IMR-90 (cell line): ENCODE results near the gene ADRA2A. TPM values are rescaled to one million over a fixed set of nuclear protein-coding genes. Genes with fewer than 3 reads are reported as not detected.

Source experiments
- ATAC-seq: fragments of 200-7000 bp; cut with Tn5 transposase; 2 replicates; pipeline ENCODE4 v1.9.1; 2020; ENCODE audit warnings: low read depth, mild to moderate bottlenecking, moderate library complexity
- BruUV-seq: library from RNA; stranded (reverse); fragments of 400-500 nt; replicated peaks from 2 replicates; lab custom pipeline; 2021; lab: Mats Ljungman, UMichigan
- CTCF ChIA-PET: fragments of 300-600 bp; formaldehyde crosslinking; extraction: SDS; loops from one replicate; lab custom pipeline; 2021; ENCODE audit warnings: antibody characterized with exemption; lab: Yijun Ruan, JAX
- POLR2A ChIA-PET: fragments of 300-600 bp; sonication (Branson Sonifier 250); formaldehyde crosslinking; loops from one replicate; lab custom pipeline; 2022; ENCODE audit warnings: antibody characterized with exemption; ENCODE audit not compliant: unreplicated experiment; lab: Charles Lee
- DNase-seq: peaks from one replicate; pipeline ENCODE4 v3.0.0; 2013
- H2AFZ ChIP-seq: replicated peaks from 2 replicates; pipeline ENCODE3; 2013; ENCODE audit warnings: low read length, mild to moderate bottlenecking; ENCODE audit not compliant: poor library complexity
- H2AK5ac ChIP-seq: 2 replicates; pipeline ENCODE4 v1.6.1; 2013; ENCODE audit warnings: low read depth, low read length, inconsistent platforms
- H2AK9ac ChIP-seq: replicated peaks from 2 replicates; pipeline ENCODE3; 2013; ENCODE audit warnings: mild to moderate bottlenecking, low read depth, low read length, moderate library complexity; ENCODE audit not compliant: poor library complexity
- H2BK120ac ChIP-seq: 2 replicates; pipeline ENCODE4 v1.6.1; 2013; ENCODE audit warnings: low read depth, low read length, inconsistent platforms
- H2BK15ac ChIP-seq: 3 replicates; pipeline ENCODE4 v1.6.1; 2013; ENCODE audit warnings: low read depth, low read length, inconsistent platforms
- H2BK20ac ChIP-seq: 2 replicates; pipeline ENCODE4 v1.6.1; 2013; ENCODE audit warnings: low read depth, mild to moderate bottlenecking, inconsistent platforms, low read length, moderate library complexity
- H2BK5ac ChIP-seq: 2 replicates; pipeline ENCODE4 v1.6.1; 2013; ENCODE audit warnings: mild to moderate bottlenecking, low read depth, low read length, inconsistent platforms; ENCODE audit not compliant: poor library complexity, severe bottlenecking
- H3K14ac ChIP-seq: replicated peaks from 2 replicates; pipeline ENCODE4 v1.6.1; 2013; ENCODE audit warnings: low read depth, low read length, inconsistent platforms
- H3K18ac ChIP-seq: 2 replicates; pipeline ENCODE4 v1.6.1; 2013; ENCODE audit warnings: low read depth, low read length, control low read depth
- H3K23ac ChIP-seq: 2 replicates; pipeline ENCODE4 v1.6.1; 2013; ENCODE audit warnings: low read depth, low read length, inconsistent platforms
- H3K27ac ChIP-seq: 2 replicates; pipeline ENCODE4 v1.5.1; 2013; ENCODE audit warnings: mild to moderate bottlenecking, control low read depth, low read length; ENCODE audit not compliant: insufficient read depth
- H3K27me3 ChIP-seq: 2 replicates; pipeline ENCODE4 v1.6.1; 2013; ENCODE audit warnings: low read length; ENCODE audit not compliant: control insufficient read depth, insufficient read depth
- H3K36me3 ChIP-seq: 2 replicates; pipeline ENCODE4 v1.6.1; 2013; ENCODE audit warnings: low read length, mixed read lengths; ENCODE audit not compliant: control insufficient read depth, insufficient read depth
- H3K4ac ChIP-seq: 2 replicates; pipeline ENCODE4 v1.6.1; 2013; ENCODE audit warnings: low read depth, low read length, inconsistent platforms
- H3K4me1 ChIP-seq: 2 replicates; pipeline ENCODE4 v1.6.1; 2013; ENCODE audit warnings: low read length, mixed read lengths; ENCODE audit not compliant: control insufficient read depth, insufficient read depth
- H3K4me2 ChIP-seq: 2 replicates; pipeline ENCODE4 v1.6.1; 2013; ENCODE audit warnings: low read depth, mild to moderate bottlenecking, control low read depth, low read length, moderate library complexity
- H3K4me3 ChIP-seq: 2 replicates; pipeline ENCODE4 v1.5.1; 2013; ENCODE audit warnings: low read depth, mild to moderate bottlenecking, control low read depth, low read length, moderate library complexity; ENCODE audit not compliant: insufficient read depth
- H3K56ac ChIP-seq: 2 replicates; pipeline ENCODE4 v1.6.1; 2013; ENCODE audit warnings: low read length, inconsistent platforms; ENCODE audit not compliant: insufficient read depth; ENCODE audit errors: extremely low read depth
- H3K79me1 ChIP-seq, 2 experiments: 2 replicates each; pipeline ENCODE4 v1.6.1; 2013; ENCODE audit warnings: low read length in 2 of 2, inconsistent platforms in 1 of 2, low read depth in 1 of 2
- H3K9ac ChIP-seq: 2 replicates; pipeline ENCODE4 v1.6.1; 2013; ENCODE audit warnings: low read depth, low read length, control low read depth
- H3K9me1 ChIP-seq: 2 replicates; pipeline ENCODE4 v1.6.1; 2013; ENCODE audit warnings: low read length, inconsistent platforms; ENCODE audit not compliant: insufficient read depth
- H3K9me3 ChIP-seq: 2 replicates; pipeline ENCODE4 v1.6.1; 2013; ENCODE audit warnings: low read length; ENCODE audit not compliant: control insufficient read depth, insufficient read depth
- H4K20me1 ChIP-seq: 2 replicates; pipeline ENCODE4 v1.6.1; 2013; ENCODE audit warnings: low read length, inconsistent platforms; ENCODE audit not compliant: insufficient read depth
- H4K5ac ChIP-seq: 2 replicates; pipeline ENCODE4 v1.6.1; 2013; ENCODE audit warnings: mild to moderate bottlenecking, low read depth, low read length, control low read depth
- H4K8ac ChIP-seq, 2 experiments: 2 replicates each; pipeline ENCODE4 v1.6.1; 2013; ENCODE audit warnings: low read depth in 2 of 2, low read length in 2 of 2, control low read depth in 1 of 2, inconsistent platforms in 1 of 2
- H4K91ac ChIP-seq: 2 replicates; pipeline ENCODE4 v1.6.1; 2013; ENCODE audit warnings: low read depth, low read length, inconsistent platforms; ENCODE audit not compliant: insufficient read depth
- CEBPB ChIP-seq: IDR thresholded peaks from 2 replicates; pipeline ENCODE4 v1.6.1; 2012; ENCODE audit warnings: low read depth, low read length, improper control_type of control experiment
- SMC3 ChIP-seq: fragments of 150-350 bp; IDR thresholded peaks from 2 replicates; pipeline ENCODE4 v1.6.1; 2016; ENCODE audit warnings: low read depth, mild to moderate bottlenecking, antibody characterized with exemption, low read length, moderate library complexity
- WGBS, 2 experiments: methylation state at CpG; one replicate each; pipeline versions ENCODE4 v1.1.5 to v1.1.7; 2013; ENCODE audit warnings: missing lambda C conversion rate in 2 of 2; ENCODE audit not compliant: insufficient read length in 1 of 2; ENCODE audit errors: extremely low coverage in 2 of 2; 5-methylcytosine and 5-hydroxymethylcytosine counted together
- dilution Hi-C: fragments of 300-500 bp; cut with HindIII; formaldehyde crosslinking; loops from one replicate; pipeline ENCODE4 v1.14.3; 2018; ENCODE audit warnings: low sequenced_read_pairs; ENCODE audit not compliant: unreplicated experiment
- in situ Hi-C: fragments of 300-500 bp; cut with MboI; formaldehyde crosslinking; loops from 3 replicates; pipeline ENCODE4 v1.14.3; 2019; ENCODE audit warnings: low sequenced_read_pairs, inconsistent platforms, mixed read lengths
- intact Hi-C: fragments of 100-400 bp; cut with micrococcal nuclease; formaldehyde crosslinking; loops from 2 replicates; pipeline ENCODE4 v1.10.0; 2022
- polyA plus RNA-seq, 3 experiments: library from polyadenylated mRNA; depleted of rRNA; stranded (reverse); fragments of >200 nt; gene quantifications; 2 replicates each; pipeline ENCODE4 v1.2.3, GENCODE V29; 2012; ENCODE audit warnings: low replicate concordance in 1 of 3
- total RNA-seq: library from RNA; depleted of rRNA; stranded (reverse); fragments of >200 nt; gene quantifications from 2 replicates; pipeline ENCODE4 v1.2.3, GENCODE V29; 2012

Gene ADRA2A
- total and polyA plus RNA-seq, 2 of the 4 experiments (the other 2 are of a cell fraction): not detected

DNA sequence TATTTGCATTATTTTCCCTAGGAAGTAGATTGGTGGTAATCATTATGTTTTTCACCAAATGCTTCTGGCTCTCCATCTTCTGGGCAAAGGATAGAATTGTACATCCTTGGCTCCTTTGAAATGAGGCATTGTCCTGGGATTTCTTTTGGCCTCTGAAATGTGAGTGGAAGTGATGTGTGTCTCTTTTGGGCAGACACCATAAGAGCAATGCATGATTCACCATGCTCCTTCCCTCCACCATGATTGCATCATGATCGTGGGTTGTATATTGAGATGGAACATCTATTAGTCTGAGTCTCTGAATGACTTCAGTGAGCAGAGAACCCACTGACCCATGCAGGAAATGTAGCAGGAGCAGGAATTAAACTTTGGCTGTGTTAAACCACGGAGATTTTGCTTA lies 49.2 kb downstream of the ADRA2A start:
- ChIA-PET POLR2A (no interaction called here), CTCF (no interaction called here)
- Histone ChIP-seq H2BK5ac (no peak overlapping the region), H3K4ac (no peak overlapping the region), H4K5ac (no peak overlapping the region), H3K27me3 (no peaks in the 10 kb centered on the region), H3K23ac (no peak overlapping the region), H3K4me1 (no peaks in the 10 kb centered on the region), H2AK9ac (no peak overlapping the region), H3K4me3 (no peak overlapping the region), H2AFZ (no peak overlapping the region), H2BK120ac (no peak overlapping the region), H4K91ac (no peak overlapping the region), H3K36me3 (no peaks in the 10 kb centered on the region), H3K9me3 (no peaks in the 10 kb centered on the region), H3K14ac (no peak overlapping the region), H3K79me1 (no peaks in the 10 kb centered on the region), H4K20me1 (no peaks in the 10 kb centered on the region), H3K27ac (no peak overlapping the region), H3K18ac (no peak overlapping the region), H4K8ac (no peak overlapping the region), H2AK5ac (no peak overlapping the region), H2BK20ac (no peak overlapping the region), H3K9me1 (no peaks in the 10 kb centered on the region), H3K56ac (no peak overlapping the region), H2BK15ac (no peak overlapping the region), H3K4me2 (no peak overlapping the region), H3K9ac (no peak overlapping the region)
- intact Hi-C loops (no loop called here), in situ Hi-C loops (no loop called here), dilution Hi-C loops (no loop called here)
- WGBS, 2 experiments: no CpG with 5 or more reads among the region's 2 CpGs
- TF ChIP-seq CEBPB (peak; percentile 61; the same call in 1 of the 2 replicates), SMC3 (no peak)
- BruUV-seq: no TSS peak
- no peak for ATAC-seq
- DNase-seq: no peak
